Muscle of arm (tissue), 12 donors: ENCODE data around the gene CASK. TPM values are rescaled to one million over a fixed set of nuclear protein-coding genes. Genes with fewer than 3 reads are reported as not detected.
A peak's percentile ranks its signal among the peaks of the same experiment; 100 is the strongest.
"Not testable (repeated sequence)": the region's sequence is repeated elsewhere in the genome, so short reads cannot be mapped to it uniquely, and the experiment has no call there.

Experiments used
- DNase-seq: peaks from one replicate; pipeline ENCODE4 v3.0.0-alpha.2; 2013
- polyA plus RNA-seq, 12 donors: library from polyadenylated mRNA; unstranded; fragments of 120-200 nt; gene quantifications; one replicate each; pipeline ENCODE4 v1.2.1, GENCODE V29; 2013; ENCODE audit not compliant: insufficient read length in 12 of 12

The CASK gene
- polyA plus RNA-seq, 12 donors, result 20.0 to 47.7 (median 27.4) TPM; not detected in 1

DNA sequence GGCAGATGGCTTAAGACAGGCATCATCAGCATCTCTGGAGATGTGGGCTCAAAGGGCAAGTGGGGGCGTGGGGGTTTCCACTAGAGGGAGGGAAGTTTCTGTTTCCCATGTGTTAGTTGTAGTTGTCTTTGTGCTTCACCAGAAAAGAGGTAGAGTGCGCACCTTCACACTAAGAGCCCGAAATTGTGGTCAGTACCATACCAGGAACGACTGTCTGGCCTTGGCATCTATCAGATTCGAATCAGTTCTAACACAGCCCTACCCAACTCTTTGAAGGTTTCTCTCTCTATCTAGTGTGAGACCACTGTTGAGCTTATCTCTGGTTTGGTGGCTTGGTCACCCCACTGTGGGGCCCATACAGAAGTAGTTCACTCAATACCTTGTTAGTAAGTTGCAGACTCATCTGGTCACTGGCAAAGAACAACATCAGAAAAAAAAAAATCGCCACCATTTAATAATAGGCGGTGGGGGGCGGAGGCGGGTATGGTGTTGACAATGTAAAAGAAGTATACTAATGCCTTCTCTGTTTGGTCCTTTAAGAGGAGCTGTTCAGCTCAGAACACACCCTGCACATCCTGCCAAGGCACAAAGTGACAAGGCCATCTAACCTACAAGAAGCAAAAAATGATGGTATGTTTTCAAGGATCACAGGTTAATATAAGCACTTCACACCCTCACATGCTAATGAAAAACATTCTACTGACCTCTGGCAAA, 405.1 kb downstream of the CASK start:
- no peak for DNase-seq

DNA sequence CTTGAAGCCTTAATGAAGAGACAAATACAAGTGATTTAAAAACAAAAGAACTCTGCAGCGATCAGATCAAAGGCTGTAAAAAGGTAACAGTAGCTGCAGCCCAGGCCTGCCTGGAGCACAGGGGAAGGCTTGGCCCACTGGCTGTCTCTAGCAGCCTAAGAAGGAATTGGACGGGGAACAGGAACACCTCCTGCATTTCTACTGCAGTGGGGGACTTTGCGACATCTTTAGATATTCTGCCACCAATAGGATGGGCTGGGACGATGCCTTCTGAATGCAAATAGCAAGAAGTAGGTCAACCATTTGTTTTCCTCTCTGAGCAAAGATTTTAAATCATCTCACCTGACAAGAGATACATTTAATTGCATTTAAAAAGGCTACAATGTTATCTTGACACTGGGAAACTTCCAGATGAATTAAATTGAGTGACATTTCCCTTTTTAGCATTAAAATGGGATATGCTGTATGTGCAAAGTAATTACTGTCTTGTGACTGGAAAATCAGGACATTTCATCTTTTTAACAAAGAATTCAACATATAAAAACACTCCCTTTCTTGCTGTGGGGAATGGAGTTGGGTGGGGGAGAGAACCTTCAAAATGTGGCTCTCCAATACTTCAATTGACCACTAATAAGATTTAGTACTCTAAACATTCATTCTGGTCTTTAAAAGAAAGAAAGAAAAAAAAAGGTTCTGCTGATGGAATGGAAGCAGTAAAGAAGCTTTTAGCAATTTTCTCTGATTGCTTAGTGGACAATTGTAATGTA, 406.2 kb downstream of the CASK start:
- no peak for DNase-seq

DNA sequence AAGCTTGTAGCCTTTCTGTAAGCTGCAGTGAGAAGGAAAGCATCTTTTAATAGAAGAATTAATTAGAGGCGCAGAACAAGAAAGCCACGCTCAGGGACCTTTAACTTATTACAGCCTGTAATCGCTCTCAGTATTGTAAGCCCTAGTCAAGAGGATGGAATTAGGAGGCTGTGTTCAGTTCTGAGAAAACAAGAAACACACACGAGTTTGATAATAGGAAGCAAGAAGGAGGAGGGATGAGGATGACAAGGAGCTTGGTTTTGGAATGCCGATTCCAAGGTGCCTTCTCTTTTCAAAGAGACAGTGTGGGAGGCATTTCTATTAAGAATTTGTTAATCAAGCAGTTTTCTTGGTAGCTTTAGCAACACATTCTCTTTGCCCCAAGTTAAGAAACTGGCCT, 406.9 kb downstream of the CASK start:
- no peak for DNase-seq

DNA sequence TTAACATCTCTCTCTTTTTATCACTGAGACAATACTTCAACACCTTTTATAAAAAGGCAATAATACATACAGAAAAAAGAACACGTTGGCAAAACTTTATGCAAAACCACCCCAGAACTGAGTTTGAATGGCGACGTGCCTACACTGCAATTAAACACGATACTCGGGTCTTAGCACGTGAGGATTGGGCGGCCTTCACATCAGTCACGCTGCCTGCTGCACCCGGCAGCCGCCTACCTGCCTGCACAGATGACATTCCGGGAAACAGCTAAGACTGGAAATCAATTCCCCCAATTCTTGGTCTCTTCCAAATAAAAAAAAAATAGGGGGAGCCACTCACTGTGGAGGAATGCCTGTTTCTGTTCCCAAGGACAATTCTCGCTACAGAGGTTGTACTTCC, 408.0 kb downstream of the CASK start:
- no peak for DNase-seq

DNA sequence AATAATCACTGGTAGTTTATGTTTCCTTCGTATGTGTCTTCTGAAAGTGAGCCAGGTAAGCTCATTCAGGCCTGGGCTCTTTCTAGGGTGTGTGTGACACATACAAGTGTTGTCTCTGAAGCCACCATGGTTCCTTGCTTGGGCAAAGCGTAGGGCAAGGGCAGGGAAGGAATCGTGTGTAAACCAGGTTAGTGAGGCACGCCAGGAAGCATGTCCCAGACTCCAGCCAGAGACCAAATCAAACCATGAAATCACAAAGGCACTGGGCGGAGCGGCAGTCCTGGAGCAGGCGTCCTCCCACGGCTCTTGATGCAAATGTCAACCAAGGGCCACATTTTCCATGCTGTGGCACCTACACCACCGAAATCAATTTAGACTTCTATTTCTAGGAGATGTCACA, 409.2 kb downstream of the CASK start:
- DNase-seq, result no peak

DNA sequence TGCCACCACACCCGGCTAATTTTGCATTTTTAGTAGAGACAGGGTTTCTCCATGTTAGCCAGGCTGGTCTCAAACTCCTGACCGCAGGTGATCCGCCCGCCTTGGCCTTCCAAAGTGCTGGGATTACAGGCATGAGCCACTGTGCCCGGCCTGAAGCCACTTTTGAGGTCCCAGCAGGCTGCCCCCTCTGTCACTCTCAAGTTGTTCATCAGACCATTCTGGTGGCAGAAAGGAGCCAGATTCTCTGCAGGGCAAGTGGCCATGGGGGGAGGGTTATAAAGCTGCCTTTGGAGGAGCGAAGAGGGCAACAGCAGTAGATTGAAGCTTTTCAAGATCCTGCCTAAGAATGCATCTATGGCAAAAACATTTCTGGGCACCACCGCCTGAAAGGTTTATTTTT, 410.5 kb downstream of the CASK start:
- DNase-seq, result not testable (repeated sequence)

DNA sequence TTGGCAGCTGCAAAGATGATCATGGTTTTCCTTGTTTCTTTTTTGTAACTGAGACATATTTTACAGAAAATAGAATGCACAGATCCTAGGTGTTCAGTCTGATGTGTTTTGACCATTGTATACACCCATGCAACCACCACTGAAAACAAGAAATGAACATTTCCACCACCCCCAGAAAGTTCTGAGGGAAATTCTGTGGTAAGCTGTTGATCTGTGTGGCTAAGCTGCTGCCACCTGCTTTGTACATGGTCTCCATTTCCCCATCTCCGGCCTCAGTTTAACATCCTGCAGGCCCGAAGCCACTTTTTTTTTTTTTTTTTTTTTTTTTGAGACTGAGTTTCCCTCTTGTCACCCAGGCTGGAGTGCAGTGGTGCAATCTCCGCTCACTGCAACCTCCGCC, 411.0 kb downstream of the CASK start:
- DNase-seq, result no peak

DNA sequence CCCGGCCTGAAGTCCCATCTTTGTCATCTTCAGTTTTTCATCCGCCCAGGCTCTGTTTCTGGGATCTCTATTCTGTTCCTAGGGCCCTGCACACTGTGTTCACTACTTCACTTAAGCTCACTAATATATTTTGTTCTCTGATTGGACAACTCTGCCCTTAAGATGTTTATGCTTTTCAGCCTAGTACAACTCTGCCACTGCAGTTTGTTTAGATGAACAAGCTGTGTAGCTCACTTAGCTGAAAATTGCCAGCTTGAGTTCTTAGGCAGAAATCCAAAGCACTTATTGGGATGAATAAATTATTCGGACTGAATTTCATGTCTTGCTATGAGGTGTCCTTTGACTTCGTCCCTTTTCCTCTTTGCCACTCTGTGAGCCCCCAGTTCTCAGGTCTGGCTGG, 415.4 kb downstream of the CASK start:
- no peak for DNase-seq

DNA sequence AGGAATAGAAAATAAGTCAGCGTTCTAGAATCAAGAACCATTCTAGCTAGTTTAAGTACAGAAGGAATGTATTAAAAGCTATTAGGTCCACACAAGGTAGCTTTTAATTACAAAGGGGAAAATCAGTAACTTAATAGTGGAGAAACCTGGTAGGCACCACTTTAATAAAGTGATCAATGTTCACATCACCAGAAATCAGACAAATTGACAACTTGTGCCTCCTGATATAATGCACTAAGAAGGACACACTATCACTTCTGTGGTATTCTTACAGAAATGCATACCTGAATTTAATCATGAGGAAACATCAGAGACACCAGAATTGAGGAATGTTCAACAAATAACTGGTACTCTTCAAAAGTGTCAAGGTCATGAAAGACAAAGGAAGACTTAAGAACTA, 421.4 kb downstream of the CASK start:
- no peak for DNase-seq

DNA sequence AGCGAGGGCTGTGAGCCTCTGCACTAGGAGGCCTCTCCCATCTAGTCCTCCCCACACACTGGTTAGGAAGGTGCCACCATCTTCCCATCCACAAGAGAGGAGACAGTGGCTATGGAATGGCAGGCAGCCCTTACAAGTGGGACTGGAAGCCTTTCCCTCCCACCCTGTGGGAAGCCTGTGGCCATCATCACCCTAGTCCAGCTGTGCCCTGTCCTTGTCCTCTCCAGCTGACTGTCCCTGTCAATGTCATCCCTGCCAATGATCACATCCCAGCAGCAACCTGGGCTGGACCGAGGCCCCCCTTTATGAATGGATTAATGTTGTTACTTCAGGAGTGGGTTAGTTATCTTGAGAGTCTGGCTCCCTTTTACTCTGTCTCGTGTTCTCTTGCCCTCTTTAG, 423.4 kb downstream of the CASK start:
- no peak for DNase-seq

DNA sequence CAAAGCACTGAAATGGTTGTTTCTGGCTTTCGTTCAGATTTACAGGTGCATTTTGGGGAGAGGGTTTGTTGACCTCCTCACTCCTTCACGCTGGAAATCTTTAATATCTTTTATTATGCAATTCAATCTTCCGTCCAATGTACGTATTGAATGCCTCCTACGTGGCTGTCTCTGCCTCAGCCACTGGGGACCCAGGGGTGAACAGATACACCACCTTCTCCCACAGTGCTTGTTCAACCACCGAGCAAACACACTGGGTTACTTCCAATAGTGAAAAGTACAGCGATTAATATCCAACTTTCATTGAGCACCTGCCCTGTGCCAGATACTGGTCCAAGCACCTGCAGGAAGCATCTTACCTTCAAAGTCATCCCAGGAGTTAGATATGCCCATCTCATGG, 424.2 kb downstream of the CASK start:
- DNase-seq, result no peak

DNA sequence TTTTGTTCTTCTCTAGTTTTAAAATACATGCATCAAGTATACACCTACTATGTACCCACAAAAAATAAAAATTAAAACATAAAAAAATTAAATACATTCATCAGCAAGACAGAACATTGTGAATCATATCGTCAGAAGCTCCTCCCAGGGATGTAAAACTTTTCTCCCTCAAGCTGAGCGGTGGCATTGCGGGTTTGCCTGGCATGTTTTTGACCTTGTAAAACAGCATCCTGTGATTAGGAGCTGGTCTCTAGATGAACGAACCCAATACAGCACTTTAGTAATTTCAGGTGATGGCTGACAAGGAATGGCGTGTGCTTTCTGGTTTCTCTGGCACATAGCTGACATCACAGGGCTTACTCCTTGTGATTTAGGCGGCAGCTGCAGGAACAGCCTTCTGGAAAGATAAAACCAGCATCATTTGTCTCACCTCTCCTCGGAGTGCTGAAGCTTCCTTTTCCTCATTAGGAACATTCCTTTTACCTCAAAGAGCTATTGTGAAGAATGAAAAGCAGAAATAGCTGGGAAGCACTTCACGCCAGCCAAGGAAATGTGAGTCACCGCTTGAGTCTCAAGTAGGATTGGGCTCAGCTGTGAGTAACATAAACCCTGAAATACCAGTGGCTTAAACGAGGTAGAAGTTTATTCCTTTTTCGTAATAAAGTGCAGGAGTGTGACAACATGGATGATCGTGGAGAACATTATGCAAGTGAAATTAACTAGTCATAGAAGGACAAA, 431.9 kb downstream of the CASK start:
- no peak for DNase-seq

DNA sequence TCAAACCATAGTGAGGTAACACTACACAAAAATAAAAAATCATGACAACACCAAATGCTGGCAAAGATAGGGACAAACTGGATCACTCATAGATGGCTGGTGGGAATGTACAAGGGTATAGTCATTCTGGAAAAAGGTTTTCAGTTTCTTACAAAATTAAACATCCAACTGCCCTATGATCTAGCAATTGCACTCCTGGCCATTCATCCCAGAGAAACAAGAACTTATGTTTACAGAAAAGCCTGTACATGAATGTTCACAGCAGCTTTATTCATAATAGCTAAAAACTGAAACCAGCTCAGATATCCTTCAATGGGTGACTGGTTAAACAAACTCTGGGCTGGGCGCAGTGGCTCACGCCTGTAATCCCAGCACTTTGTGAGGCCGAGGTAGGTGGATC, 432.9 kb downstream of the CASK start:
- DNase-seq, result no peak

DNA sequence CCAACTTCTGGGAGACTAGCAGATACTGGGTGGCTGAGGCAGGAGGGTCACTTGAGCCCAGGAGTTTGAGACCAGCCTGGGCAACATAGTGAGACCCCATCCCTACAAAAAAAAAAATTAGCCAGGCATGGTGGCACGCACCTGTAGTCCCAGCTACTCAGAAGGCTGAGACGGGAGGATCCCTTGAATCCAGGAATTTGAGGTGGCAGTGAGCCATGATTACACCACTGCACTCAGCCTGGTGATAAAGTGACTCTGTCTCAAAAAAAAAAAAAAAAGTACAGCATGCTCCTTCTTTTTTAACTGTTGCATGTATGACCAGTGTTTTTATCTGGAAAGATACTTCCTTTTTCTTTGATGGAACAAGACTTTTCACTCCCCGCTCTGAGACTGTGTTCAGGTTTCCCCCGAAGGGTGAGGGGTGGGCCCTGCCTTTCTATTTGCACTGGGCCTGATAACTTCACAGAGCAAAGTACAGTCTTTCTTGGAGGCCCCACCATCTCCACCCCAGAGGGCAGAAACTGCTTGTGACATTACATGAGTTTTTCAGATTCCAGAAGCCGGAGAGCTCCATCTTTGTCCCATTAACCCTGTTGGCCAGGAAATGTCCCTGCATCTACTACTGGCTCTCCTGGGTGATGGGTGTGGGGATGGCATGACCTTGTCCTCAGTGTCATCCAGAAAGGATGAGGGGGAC, 441.1 kb downstream of the CASK start:
- DNase-seq, result no peak

DNA sequence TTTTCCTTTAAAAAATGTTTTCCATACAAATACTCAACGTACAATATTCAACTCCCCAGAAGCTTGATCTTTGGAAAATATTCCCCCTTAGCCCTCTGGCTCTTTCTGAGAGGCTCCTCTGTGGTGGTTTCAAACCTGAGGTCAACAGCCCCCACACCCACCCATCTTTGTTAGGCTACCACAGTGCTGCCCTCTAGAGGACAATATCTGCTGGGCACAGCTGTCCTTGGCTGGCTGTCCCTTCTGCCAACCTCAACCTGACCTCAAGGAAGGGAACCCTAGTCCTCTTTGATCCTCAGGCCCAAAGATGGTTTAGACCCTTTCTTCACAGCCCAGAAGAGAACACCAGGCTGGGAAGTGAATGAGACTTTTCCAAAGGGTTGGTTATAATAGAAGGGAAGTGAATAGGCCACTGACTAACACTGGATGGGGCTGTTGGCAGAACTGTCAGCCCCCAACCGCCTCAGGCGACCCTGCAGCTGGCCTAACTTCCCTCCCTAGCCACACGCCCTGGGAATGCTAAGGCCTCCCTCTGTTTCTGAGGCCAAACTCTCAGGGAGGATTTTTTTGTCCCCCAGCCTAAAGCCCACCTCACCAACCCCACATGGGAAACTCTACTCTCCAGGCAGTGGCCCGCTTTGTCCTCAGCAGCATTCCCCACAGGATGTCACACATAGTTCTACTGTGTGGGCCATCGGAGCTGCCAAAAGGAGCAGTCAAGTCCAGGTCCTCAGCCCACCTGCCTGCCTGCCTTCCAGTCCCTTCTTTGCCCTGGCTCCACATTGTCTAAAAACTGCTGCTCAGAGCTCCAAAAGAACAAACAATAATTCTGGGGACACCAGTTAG, 441.9 kb downstream of the CASK start:
- DNase-seq, result no peak

DNA sequence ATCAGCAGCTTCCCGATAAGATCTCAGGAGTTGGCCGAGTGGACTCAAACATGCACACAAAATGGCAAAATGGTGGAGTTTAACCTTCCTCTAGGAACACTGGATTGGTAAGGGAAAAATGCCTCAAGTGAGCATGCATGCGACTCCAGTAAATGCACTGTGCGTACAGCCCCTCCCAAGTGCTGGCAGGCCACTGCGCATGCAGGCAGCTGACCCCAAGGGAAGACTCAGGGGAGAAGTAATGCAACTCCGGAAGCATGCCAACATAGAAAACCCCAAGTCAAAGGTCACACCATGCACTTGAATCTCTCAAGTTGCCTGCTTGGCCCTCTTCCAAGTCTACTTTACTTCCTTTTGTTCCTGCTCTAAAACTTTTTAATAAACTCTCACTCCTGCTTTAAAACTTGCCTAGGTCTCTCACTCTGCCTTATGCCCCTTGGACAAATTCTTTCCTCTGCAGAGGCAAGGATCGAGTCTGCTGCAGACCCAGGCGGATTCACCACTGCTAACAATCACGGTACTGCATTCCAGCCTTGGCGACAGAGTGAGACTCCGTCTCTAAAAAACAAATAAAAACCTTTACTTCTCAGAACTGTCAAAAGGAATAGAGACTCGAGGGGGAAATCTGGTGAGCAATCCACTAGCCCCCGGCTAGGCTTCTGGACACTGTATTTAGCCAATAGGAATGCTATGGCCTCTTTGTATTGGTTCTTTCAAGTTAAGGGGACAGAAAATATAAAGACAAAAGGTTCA, 442.7 kb downstream of the CASK start:
- no peak for DNase-seq

DNA sequence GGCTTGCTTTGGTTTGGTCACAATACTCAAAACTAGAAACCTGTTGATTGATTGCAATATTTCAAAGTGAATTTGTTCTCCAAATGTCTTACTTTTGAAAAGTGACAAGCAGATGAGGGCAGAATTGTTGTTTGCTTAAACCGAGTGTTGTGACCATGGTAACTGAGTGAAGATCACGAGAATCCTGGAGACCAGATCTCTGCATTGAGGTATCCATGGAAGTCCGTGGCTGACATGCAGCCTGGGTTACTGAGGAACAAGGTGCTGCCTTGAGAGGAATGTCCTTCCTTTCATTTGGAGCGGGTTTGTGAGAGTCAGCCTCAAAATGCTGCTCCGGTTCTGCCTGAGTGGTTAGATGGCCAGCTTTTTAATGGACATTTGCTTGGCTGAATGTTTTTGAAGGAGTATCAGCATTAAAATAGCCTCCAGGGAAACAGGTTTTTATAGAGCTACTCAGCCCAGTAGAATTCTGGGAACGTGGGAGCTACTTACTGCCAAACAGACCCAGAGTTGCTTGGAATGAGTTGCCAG, 444.9 kb downstream of the CASK start:
- DNase-seq, result no peak

DNA sequence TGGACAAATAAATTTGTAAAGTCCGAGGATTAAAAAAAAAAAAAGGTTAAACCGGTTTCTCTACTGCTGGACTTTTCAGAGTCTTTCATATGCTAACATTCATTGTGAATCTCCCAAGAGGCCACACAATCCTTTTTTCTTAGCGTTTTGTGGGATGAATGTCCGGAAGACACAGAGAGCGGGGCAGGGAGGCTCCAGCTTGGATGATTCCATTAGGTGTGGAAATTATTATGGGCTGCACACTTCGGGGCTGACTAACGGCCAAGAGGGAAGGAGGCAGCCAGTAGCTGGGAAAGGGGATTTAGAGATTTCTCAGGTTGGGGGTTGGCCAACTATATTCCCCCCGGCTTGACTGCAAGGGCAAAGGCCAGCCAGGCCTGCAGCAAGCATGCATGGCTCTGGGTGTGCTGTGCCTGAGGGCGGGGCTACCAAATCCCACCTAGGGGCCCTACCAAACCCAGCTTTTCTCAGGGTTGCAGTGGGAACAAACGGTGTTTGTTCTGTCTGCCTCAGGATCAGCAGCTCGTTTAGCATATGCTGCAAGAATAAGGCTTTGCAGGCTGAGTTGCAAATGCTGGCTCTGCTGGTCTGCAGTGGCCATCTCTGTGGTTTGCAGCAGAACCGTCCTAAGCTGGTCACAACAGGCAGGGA, 447.6 kb downstream of the CASK start:
- peak; percentile 18 for DNase-seq

DNA sequence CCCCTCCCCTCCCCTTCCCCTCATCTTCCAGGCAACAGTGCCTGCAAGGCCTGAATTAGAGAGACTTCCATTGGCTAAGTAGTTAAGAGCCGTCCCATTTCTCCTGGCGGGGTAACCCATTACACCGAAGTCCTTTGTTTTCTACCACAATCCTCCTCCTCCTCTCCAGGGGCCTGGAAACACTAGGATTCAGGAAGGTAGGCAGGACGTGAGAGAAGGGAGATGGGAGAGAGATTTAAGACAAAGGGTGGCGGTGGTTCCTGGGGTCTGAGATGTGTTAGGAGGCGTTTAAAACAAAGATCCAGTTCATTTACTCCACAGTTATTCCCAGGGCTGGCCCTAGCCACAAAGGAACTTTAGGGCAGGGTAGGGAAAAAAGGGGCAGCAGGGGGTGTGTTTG, 448.2 kb downstream of the CASK start:
- no peak for DNase-seq

DNA sequence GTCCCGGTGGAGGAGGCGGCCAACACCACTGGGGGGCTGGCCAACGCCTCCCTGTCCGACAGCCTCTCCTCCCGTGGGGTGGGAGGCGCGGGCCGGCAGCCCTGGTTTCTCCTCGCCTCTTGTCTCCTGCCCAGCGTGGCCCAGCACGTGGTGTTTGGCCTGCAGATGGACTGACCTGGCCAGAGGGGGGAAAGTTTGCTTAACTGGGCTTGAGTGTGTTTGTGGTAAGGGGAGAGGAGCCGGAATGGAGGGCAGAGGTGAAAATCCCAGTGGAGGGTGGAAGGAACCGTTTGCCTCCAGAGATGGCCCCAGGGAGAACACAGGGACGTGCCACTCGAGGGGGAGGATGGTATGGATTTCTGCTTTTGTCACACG, 448.6 kb downstream of the CASK start:
- DNase-seq, result no peak
